NCI-H526 treated with DMSO at 0.1 percent for 48 hours (cell line): ENCODE data around the gene ZBTB20.

Experiments
- DNase-seq: peaks from one replicate; lab custom pipeline; 2025; lab: John Stamatoyannopoulos, UW

The ZBTB20 gene

DNA sequence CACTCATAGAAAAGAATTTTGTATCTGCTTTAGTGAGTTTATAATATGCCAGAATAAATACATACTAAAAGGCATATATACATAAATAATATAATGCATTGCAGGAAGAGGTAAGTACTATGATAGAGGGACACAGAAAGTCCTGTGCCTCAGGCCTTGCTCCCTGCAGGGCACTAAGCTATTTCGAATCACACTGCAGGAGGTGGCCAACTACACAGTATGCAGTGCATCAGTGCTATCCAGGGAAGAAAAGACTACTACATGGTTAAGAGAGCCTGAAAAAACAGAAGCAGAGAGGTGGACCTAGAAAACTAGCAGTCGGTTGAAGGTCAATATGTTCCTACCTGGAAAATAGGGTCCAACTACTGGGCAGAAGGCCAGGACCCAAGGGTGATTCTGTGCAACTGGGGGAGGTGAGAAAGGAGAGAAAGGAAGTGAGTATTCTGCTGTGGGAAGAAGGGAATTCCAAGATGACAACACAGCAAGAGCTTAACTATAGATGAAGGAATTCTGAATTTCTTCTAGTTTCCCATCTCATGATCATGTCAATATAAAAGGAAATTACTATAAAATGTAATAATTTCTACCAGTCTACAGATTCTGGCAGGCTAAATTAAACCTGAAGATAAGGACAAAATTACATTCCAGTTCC lies 218.0 kb downstream of the ZBTB20 start:
- DNase-seq: no peak

DNA sequence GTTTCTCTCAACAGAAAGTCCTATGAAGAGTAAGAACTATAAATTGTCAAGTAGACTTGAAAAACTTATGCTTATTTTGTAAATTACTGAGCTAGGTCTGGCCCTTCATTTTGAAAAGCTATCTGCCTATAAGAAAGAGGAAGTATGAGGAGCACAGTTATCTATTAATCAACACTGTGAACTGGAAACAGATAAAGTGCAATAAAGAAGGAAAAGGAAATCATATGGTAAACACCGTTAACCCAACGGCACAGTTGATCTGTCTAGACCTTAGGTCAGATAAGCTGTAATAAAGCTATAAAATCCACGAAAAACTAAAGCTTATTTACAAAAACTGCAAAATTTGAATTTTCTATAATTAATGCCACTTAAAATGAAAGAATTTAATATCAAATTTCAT lies 242.5 kb downstream of the ZBTB20 start:
- no peak for DNase-seq

DNA sequence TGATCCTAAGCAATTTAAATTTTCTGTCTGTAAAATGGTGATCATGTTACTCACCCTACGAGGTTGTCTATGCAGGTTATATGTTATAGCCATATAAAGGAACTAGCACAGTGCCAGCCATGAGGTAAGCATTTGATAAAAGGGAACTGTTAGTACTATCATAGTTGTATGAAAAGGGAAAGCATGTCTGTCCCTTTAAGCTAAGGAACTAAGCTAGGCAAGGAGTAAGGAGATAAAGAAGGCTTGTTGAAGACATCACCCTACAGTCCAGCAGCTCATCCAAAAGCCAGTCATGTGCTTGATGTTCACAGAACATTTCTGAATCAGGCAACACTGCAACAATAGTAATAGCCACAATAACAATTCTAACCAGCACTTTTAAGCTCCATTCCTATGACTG lies 243.9 kb downstream of the ZBTB20 start:
- DNase-seq: no peak

DNA sequence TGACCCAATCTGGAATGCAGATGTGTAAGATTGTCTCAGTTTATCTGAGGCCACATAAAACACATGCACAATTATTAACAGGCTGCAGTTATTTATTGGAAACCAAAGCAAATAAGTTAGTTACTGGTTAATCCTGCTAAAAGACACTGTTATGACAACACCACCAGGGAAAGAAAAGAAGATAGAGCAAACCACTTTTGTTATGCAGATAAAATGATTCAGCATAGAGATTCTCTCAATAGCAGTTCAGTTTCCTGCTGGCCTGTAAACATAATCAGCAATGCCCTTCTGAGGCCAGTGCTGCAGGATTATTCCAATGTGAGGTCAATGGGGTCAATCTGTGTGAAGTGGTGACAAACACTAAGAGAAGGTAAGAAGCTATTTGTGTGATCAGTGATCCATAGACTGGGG lies 244.4 kb downstream of the ZBTB20 start:
- no peak for DNase-seq

DNA sequence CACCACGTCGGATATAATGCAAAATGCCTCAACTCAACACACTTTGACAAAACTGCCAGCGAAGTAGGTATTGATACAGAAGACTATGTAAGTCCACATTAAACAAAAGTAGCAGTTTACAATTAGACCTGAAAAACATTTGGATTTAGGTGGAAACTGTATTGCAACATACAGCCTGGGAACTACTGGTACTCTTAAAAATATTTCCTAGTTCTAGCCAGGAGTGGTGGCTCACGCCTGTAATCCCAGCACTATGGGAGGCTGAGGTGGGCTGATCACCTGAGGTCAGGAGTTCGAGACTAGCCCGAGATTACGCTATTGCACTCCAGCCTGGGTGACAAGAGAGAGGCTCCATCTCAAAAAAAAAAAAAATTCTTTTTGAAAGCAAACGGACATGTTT lies 246.2 kb downstream of the ZBTB20 start:
- DNase-seq: no peak

DNA sequence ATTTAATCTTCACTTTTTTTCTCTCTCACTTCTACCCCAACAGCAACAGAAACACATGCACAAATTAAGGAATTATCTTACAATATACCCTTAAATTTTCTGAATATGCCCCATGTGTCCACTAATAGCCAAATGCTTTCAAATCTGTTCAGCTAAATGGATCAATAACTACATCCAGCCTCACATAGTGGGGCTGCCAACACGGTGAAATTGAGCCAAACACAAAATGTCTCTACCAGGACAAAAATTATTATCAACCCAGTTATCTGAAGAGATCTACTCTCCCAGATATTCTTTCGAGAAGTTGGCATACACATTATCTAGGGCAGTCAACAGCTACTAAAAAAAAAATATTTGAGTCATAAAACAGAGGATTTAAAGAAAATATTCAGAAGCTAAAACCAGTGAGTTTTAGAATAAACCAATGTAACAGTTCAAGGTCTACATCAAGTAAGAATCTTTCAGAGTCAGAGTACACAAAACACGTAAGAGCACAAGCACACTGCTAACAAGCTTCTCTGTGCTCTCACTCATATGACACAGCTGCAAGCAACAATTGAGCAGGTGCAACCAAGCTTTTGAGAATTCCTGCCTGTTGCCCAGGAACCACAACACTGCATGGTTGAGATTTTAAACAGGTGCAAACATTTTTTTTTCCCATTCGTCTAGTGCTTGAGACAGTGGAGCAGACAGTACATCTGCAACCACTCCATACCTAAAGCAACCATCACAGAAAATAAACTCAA lies 247.7 kb downstream of the ZBTB20 start:
- DNase-seq: peak; percentile 13

DNA sequence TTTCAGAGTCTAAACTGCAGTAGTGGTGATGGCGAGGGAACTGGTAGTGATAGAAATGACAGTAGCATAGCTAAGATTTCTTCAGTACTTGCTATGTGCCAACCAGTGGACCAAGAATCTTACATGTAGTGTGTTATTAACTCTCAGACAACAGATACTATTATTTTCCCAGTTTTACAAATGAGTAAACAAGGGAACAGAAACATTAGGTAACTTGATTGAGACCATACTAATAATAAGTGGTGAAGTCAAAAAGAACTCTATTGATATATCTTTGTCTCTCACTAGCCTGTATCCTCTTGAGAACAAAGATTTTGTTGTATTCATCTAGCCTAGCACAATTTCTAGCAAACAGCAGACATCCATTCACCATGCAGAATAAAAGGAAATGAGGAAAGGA lies 250.1 kb downstream of the ZBTB20 start:
- no peak for DNase-seq

DNA sequence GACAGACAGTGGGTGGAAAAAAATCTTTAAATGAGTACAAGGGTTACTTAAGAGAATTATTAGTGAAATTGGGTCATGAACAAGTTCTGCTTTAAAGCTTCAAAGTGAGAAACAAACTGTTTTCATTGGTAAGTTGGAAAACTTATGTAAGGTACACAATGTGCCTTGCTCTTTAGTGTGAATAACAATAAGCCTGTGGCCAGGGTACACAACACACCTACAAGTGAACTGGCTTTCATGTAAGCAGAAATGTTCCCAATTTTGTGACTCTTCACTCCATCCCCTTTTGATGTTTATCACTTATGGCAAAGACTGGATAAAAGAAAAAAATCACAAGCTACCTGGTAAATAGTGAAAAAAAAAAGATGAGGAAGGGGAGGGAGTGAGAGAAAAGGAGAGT lies 253.7 kb downstream of the ZBTB20 start:
- DNase-seq: no peak

DNA sequence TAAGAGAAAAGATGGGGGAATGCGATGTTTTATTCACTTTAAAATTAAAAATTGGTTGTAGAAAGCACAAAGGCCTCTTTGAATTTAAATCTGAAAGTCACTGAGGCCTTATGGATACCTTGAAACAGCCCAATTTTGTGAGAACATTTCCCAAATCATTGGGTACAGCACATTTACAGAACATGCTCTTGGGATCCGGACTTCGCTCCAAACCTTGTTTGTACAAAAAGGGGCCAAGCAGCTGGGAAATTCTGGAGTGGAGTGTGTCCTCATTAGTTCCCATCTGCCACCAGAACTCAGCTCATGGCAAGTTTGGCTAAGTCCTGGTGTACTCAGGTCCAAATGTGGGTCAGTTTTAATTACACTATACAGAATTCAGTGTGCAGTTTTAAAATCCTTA lies 254.2 kb downstream of the ZBTB20 start:
- DNase-seq: no peak

DNA sequence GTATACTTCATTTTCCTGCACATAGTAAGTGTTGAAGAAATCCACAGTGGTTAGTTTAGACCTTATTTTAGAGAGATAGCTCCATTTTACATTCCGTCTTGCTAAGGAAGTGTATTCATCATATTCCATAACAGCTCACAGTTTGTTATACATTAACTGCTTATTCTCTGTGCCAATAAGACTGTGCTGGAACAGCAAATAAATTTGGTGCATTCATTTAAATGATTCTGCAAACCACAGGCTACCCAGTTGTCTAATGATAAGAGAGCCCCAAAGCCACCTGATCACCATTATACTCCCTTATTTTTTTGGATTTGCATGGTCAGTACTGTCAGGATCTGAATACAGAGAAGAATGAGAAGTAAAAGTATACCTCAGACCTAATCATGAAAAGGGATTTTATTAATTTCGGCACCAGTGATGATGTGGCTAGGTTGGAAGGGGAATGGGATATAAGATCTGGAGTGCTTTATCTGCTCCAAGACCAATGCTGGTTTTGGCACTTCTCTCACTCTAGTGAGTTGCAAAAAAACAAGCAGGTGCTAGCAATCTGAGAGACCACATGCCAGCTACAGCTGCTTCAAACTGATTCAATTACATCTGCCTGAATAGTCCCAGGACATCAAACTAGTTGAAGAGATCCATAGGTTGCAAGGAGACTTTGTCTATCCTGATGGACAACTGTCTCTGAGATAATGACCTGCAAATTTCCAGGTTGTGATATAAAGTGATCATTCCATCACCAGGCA lies 254.8 kb downstream of the ZBTB20 start:
- DNase-seq: no peak

DNA sequence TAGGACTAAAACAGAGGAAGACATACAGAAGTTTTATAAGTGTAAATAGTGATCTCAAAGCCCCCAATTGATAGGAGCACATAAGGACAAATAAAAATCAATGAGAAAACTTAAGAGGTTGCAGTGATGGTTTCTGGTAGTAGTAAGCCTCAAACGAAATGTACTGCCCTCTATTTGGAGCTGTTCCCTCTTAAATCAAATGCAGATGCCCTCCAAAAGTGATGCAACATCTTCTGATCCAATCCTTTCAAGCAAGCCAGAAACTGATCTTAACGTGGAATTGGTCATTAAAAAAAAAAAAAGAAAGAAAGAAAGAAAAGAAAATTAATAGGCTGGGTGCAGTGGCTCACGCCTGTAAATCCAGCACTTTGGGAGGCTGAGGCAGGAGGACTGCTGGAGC lies 259.3 kb downstream of the ZBTB20 start:
- DNase-seq: no peak

DNA sequence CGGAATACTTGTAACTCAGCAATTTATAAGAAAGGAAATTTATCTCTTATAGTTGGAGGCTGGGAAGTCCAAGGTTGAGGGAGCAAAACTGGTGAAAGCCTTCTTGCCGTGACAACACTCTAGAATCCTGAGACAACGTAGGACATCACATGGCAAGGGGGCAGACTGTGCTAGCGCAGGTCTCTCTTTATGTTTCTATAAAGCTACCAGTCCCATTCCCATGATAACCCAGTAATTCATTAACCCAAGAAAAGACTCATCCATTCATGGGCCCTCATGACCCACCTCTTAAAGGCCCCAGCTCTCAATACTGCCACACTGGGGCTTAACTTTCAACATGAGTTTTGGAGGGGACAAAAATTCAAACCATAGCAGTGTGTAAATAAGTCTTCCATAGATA lies 260.2 kb downstream of the ZBTB20 start:
- no peak for DNase-seq

DNA sequence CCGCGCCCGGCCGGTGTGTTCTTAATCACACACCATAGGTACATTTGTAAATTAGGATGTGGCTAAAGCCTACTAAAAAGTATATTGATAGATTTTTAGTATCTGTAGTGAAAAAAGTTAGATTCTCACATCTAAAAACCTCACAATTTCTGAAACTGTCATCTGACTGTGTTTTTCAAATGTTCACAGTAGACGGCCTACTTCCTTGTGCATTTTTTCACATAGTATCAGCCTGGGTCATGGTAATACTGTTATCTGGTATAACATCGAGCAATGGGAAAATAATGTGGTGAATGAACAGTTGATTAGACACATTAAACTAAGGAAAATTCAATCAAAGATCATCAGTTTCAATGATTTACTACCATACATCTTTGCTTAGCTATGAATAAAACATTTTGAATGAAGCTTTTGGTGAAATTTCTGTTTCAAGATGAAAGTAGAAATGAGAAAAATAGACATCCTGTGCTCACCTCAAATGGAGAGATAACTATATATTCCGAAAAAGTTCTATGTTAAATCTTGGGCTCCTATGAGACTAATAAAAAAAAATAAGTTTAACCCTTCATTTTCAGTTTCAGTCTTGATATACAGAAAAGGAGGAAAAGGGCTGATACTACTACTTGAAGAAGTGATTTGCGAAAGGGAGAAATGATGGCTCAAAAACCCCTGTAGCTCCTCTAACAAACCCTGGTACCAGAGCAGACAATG lies 262.7 kb downstream of the ZBTB20 start:
- no peak for DNase-seq

DNA sequence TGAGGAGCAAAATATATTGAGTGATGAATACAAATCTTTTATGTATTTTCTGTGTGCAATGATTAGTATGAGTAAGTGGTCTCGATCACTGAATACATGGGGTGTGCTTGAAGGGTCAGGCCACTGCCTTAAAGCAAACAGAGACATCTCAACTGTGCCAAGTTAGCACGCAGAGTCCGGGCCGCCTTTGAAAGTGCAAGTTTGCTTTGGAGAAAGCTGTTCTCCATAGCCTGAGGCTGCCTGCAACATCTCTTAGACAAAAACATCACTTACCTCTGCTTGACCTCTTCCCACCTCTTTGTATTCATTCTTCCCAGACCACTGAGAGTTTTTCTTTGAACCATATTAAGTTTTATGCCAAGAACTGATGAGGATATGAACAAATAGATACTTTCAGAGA lies 267.0 kb downstream of the ZBTB20 start:
- no peak for DNase-seq

DNA sequence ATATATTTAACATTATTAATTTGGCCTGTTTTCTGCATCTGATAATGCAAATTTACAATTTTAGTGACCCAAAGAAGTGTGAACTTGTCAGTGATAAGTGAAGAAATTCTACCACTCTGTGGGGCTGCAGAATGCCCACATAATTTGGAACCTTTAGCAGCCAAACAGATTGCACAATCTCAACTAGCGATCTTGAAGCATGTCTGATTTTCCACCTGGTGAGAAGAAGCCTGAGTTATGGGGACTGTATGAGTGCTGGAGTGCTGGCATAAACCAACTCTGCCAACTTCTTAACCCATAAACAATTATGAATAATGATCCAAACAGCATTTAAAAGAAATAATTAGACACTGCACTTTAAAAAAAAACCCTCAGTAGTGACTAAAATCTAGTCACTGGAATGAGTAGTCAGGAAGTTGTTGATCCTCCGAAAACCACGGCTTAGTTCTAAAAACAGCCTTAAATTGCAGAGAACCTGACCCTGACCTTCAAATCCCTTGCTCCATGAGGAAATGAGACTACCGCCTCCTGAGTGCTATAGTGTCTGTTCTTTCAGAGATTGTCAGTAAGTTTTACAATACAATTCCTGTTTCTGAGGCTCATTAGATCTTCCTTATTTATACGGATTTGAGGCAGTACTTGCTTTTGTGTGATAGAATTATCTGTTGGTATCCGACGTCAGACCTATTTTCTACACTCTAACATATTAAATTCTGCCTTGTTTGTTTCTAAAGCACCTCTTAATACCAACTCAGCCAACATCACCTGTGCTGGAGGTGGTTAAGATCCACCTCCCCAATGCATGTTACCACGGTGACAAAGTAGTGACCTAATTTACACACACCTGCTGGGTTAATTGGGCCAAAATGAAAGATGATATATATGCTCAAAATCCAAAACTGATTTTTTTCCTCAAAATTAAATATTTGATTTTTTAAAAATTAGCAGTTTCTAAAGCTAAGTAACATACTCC lies 267.7 kb downstream of the ZBTB20 start:
- no peak for DNase-seq

DNA sequence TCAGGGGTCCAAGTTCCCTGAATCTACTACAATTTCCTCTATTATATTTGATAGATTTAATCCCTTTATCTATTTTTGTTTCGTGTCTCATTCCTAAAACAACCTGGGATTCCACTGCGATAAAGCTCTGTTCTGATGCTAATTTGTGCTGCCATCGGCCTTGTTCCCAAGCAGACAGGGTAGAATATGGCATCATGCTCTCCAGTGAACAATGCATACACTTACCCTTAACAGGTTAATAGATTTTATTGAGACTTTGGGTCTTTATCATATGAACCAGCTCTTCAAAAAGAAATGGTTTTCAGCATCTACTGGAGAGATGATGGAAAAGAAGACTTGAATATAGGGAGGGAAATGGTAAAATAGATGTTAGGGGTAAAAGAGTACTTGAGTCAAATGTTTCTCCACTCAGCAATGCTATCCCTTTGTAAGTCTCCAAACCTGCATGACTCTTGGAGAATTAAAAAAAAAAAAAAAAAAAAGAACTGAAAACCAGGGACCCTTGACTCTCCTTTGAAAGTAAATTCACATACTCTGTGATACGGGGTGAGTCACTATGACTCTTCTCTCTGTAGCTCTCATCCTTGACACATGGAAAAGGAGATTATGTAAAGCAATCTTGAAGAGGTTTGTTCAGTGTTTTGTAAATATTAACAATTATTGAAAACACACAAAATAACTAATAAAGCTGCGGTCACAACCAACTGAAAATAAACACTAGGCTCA lies 268.8 kb downstream of the ZBTB20 start:
- DNase-seq: no peak

DNA sequence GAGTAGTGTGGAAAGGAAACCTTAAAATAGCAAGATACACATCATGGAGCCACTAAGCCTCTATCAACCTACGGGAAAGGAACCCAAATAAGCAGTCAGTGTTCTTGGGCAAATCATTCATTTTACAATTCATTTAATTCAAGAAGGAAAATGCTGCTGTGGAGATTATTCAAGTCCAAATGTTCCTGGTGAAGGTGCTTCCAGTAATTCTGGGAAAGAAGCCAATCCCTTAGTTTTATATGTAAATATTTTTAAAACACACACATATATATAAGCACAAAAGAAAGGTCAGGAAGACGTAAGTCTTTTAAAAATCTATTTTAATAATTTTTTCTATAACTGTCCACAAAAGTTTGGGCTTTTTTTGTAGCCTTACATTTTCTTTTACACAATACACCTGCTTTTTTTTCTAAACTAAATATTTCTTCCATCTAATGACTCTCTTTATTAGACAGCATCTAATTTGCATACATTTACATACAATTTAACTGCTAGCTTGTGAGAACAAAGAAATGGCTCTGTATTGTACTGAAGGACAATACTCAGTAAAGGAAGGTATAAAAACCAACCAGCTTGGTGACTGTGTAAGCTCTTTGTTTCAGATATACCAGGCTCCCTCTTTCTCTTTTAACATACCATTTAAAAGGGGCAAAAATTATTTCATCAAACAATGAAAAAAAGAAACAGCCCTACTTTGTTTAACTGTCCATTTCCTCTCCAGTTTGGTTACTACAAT lies 269.5 kb downstream of the ZBTB20 start:
- DNase-seq: no peak

DNA sequence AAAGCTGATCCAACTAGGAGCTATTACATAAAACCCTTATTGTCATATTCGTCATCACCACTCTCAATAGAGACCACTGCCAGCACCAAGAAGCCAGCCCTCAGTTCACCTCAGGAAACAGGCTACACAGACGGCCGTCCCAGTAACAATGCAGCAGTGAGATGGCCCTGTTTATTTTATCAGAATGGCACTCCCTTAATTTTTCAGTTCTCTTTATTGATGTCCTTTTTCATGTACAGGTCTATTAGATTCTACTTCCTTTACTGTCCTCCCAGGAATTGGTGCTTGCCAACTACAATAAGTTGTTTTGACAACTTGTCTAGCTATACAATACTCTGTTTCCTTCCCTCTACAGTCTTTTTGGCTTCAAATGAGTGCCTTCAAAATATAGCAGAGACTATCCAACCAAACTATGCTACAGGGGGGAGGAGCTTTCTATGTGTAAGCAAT lies 272.5 kb downstream of the ZBTB20 start:
- DNase-seq: no peak

DNA sequence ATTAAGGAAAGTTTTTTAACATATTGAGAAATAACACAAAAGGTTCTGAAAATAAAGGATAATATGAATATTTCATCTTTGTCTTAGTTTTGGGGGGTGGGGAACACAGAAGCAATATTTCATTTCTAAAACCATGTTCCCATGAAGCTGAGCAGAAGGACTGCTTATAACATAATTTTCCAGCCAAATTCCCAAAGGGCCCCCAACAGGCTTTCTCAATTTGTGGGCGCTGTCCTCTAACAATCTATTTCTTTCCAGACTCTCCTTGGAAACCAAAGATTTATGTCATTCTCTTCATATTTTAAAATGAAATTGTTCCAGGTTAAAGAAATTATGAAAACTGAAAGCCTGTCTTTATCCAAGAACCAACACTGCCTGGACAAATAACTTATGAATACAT lies 273.5 kb downstream of the ZBTB20 start:
- no peak for DNase-seq

DNA sequence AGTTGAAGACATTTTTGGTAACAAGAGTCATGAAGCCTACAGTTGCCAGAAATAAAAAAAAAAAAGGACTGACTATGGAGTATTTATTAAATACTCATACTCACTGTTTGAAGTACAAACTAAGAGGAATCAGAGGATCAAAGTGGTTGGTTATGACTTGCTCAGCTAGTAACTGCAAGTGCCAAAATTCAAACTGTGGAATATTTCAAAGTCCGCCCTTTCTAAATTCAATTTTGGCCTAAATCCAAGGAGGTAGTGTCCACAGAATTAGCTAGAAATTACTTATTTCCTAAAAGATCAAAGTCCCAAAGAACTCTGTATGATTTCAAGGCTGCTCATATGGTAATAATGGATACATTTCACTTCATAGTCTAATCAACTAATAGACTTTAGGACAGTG lies 274.5 kb downstream of the ZBTB20 start:
- DNase-seq: no peak
